ENCODE measurements around the gene MDP1.
"Not testable (repeated sequence)": the region's sequence is repeated elsewhere in the genome, so short reads cannot be mapped to it uniquely, and the experiment has no call there.

Gene MDP1

DNA sequence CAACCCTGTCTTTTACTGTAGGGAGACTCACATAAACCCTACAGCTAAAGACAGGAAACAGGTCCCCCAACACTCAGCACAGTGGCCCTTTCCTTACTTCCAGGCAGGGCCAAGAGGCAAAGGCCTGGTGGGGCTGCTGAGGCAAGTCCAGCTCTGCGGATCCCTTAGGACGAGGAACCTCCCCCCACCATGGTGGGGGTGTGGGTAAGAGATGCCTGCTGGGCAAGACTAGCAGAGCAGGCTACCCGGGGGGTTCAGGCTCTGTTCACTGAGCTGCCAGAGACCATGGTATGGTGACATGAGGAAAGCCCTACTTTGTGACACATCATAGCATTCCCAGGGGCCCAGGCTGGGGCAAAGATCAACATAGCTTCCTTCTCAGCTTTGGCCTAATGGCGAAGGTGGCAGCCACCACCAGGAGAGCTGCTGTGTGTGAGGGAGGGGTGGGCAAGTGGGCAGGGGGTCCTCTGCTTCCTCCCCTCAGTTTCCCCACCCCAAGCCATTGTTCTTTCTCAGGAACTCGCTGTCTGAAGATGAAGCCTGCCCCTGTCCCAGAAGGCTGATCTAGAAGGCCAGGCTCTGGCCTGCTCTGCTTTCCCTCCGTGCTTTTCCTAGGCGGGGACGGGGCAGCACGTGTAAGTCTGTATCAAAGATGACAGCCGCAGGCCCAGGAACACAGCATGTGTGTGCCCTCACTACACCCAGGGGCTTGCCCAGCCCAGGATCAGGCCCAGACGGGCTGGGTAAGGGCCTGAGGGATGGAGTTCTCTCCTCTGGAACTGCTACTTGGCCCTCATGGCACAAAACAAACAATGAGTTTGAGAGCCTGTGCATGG lies 36.6 kb upstream of the MDP1 start:
- in situ Hi-C loops (cut with HindIII; ENCODE audit: low sequenced_read_pairs) = no loop called here

- in situ Hi-C loops (cut with HindIII; ENCODE audit: low sequenced_read_pairs) = no loop called here
Observed at GRCh38 chr14:24251880-24252288, 36.0 kb upstream of the MDP1 start.

- in situ Hi-C loops (cut with HindIII; ENCODE audit: low sequenced_read_pairs) = no loop called here
Observed at GRCh38 chr14:24250354-24250753, 34.5 kb upstream of the MDP1 start.

- in situ Hi-C loops (cut with HindIII; ENCODE audit: low sequenced_read_pairs) = no loop called here
Observed at GRCh38 chr14:24249230-24250021, 33.6 kb upstream of the MDP1 start.

DNA sequence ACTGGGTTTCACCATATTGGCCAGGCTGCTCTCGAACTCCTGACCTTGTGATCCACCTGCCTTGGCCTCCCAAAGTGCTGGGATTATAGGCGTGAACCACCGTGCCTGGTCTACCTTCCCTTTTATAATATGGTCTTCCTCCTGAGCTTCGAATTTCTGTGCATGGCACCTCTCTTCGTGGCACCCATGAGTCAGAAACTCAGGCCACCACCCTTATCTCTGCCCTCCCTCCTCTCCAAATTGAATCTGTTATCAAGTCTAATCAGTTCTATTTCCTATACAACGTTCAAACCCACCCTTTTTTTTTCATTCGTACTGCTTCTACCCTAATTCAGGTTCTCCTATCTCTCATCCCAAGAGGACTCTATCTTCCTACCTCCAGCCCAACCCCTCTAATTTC lies 31.6 kb upstream of the MDP1 start:
- in situ Hi-C loops (cut with HindIII; ENCODE audit: low sequenced_read_pairs) = no loop called here

- in situ Hi-C loops (cut with HindIII; ENCODE audit: low sequenced_read_pairs) = no loop called here
Observed at GRCh38 chr14:24246765-24247212, 30.9 kb upstream of the MDP1 start.

DNA sequence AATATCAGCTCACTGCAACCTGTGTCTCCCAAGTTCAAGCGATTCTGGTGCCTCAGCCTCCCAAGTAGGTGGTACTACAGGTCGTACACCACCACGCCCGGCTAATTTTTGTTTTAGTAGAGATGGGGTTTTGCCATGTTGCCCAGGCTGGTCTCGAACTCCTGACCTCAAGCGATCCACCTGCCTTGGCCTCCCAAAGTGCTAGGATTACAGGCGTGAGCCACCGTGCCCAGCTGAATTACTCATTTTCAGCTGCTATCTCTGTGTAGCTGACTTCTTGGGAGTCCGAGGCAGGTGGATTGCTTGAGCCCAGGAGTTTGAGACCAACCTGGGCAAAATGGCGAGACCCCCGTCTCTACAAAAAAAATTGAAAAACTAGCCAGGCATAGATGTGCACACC lies 29.5 kb upstream of the MDP1 start:
- in situ Hi-C loops (cut with HindIII; ENCODE audit: low sequenced_read_pairs) = not testable (repeated sequence)

GRCh38 chr14:24243336-24243836 lies 27.5 kb upstream of the MDP1 start:
- in situ Hi-C loops (cut with HindIII; ENCODE audit: low sequenced_read_pairs) = no loop called here

GRCh38 chr14:24241829-24242443 lies 26.1 kb upstream of the MDP1 start:
- in situ Hi-C loops (cut with HindIII; ENCODE audit: low sequenced_read_pairs) = no loop called here

DNA sequence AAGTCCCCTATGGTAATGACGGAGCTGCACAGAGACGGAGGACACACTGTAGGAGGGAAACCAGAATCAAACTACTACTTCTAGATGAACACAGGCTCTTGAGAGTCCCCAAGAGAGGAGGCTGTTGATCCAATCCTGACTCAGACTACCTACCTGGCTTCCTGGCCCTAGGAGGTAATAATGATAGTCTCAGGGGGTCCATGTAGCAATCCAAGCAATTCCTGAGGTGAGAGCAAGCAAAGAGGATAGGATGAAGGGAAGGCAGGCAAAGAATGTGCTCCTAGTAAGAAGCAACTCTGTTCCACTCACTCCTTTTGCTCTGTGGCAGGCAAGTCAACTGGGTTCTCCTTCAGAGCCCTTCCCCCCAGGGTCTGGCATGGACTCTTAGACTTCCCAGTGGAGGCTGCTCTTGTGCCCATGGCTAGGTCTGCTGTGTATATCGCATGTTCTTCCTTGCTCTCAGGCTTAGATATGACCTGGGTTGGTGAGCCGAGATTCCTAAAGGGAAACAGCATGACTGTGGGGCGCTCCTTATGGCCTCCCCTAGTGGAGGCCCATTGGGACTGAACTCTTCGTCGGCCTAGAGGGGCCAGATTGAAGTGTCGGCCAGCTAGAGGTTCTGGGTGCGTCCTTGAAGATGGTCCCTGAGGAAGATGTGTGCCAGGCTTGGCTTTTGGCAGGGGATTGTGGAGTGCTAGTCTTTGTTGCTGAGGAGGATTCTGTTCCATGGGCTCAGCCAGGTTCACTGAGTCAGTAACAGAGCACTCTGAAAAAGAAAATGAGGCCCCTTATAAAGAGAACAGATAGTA lies 24.4 kb upstream of the MDP1 start:
- in situ Hi-C loops (cut with HindIII; ENCODE audit: low sequenced_read_pairs) = no loop called here

DNA sequence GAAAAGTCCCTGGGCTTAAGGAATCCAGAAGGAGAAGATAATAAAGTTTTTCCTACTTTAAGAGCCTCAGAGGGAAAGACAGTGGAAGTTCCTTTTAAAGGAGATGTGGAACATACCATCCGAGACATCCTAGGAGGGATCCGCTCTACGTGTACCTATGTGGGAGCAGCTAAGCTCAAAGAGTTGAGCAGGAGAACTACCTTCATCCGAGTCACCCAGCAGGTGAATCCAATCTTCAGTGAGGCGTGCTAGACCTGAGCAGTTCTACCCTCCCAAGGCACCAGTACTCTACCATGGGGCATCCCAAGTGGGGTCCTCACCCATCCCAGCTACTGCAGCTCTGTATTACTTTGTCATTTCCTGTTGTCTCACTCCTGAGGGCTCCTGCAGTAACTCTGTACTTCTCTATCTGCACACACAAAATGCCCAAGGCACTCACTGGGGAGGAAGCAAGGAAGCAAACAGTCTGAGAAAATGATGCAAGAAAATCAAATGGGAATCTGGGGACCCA lies 22.7 kb upstream of the MDP1 start:
- in situ Hi-C loops (cut with HindIII; ENCODE audit: low sequenced_read_pairs) = no loop called here

- in situ Hi-C loops (cut with HindIII; ENCODE audit: low sequenced_read_pairs) = no loop called here
Observed at GRCh38 chr14:24238123-24238522, 22.3 kb upstream of the MDP1 start.

DNA sequence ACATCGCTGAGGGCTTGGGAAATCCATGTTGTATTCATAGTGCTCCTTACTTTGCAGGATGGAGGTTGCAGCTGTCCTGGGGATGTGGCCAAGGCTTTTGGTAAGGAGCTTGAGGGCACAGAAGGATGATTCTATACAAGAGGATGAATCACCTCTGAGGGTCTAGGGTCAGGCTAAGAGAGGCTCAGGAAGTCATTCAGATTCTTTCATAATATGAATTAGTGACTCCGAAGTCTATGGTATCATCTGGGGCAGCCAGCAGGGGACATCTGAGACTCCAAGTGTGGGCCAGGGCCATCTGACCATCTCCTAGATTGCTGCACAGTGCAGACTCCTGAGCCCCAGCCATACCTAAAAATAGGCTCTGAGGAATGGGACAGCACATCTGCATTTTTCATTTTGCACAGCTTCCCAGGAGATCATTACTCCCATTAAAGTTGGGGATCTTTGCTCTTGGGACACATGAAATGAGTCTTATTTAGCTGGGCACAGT lies 21.6 kb upstream of the MDP1 start:
- in situ Hi-C loops (cut with HindIII; ENCODE audit: low sequenced_read_pairs) = no loop called here

DNA sequence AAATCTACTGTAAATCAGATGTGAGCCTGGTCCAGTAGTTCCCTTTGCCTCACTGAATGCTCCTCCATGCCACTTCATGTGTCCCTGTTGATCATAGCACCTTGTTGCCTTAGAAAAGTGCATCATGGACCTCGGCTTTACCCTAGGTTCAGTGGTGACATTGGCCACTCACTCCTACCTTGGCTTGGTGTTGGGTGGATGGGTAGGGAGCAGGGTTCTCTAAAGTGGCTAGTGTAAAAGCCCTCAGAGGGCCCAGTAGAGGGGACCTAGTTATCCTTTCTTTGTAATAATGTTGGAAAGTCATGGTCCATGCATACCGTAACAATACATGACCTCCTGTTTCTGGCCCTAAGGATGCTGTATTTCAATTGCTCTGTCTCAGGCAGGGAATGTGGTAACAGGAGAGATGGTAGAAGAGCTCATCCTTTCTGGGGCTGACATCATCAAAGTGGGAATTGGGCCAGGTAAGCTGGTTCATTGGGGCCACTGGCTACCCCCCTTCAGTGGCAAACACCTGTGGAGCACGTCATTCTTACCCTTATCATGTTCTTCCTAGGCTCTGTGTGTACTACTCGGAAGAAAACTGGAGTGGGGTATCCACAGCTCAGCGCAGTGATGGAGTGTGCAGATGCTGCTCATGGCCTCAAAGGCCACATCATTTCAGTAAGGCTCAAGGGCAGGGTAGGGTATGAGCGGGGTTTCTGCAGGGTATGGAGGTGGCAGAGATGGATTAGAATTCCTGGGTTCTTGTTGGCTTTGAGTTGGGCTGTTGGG lies 21.0 kb upstream of the MDP1 start:
- in situ Hi-C loops (cut with HindIII; ENCODE audit: low sequenced_read_pairs) = no loop called here

GRCh38 chr14:24235804-24236688 lies 20.2 kb upstream of the MDP1 start:
- in situ Hi-C loops (cut with HindIII; ENCODE audit: low sequenced_read_pairs) = no loop called here

DNA sequence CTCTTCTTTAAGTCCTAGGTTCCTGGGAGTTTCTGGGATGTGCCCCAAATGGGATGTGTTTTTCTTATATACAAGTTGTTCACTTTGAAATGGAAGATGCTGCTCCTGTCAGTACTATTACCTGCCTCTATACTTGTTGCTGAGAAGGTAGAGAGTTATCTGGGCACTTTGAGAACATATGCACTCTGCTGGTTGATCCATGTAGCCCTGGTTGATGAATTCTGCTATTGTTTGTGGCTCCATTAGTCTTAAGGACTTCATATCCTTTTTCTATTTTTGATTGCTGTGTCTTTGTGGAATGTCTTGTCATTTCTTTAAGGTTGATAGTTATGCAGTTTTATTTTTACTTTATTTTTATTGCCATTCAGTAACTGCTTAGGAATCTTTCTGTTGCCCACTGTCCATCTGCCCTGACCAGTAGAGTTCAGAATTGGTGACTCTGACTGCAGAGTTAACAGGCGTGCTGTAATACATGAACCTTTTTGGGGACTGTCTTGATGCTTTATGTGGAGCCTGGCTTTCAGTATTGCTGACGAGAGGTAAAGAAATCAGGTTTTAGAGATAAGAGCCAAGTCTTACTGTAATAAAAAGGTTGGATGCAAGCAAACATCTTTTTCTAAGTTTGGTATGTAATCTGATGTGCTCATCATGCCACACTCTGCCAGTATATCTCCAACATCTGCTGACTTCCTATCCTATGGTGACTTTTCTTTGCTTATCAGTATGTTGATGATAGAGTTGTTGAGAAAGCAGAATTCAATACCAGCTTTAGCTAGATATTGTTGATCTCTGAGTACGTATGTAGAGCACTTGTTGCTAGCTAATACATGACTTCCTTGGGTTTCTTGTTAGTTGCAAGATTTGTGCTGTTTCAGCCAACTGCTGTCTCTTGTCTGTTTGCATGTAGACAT lies 18.5 kb upstream of the MDP1 start:
- in situ Hi-C loops (cut with HindIII; ENCODE audit: low sequenced_read_pairs) = no loop called here

DNA sequence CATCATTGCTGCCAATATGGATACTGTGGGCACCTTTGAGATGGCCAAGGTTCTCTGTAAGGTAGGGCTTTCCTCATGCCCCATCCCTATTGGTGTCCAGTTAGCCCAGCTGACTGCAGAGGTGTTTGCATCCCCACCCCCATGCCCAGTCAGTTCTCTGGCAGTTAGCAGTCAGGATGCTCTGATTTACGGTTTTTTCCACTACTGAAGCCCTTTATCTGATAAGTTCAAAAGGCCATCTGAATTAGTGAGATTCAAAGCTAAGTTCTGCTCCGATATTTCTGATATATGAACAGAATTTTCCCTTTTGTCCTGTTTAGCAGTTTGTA lies 17.6 kb upstream of the MDP1 start:
- in situ Hi-C loops (cut with HindIII; ENCODE audit: low sequenced_read_pairs) = no loop called here
